H1 (cell line): ENCODE measurements around the gene SMARCA2. TPM values are rescaled to one million over a fixed set of nuclear protein-coding genes. Genes with fewer than 3 reads are reported as not detected.

Experiments
- CTCF ChIA-PET: fragments of 300-600 bp; sonication (Branson Sonifier 250); formaldehyde crosslinking; loops from one replicate; lab custom pipeline; 2021; ENCODE audit not compliant: partially characterized antibody; lab: Charles Lee
- POLR2A ChIA-PET: fragments of 300-600 bp; sonication (Branson Sonifier 250); formaldehyde crosslinking; loops from one replicate; lab custom pipeline; 2021; ENCODE audit warnings: inconsistent platforms; ENCODE audit not compliant: partially characterized antibody; lab: Charles Lee
- DNase-seq, 2 experiments: peaks; one replicate each; pipeline versions ENCODE4 v3.0.0 to v3.0.0-alpha.2; 2010 to 2022; ENCODE audit warnings: low spot score in 2 of 2, low read depth in 1 of 2, mixed read lengths in 1 of 2
- FAIRE-seq: peaks from 2 replicates; lab custom pipeline; 2011; peaks lifted over from hg19 to GRCh38; lab: Jason Lieb, UNC
- H2AFZ ChIP-seq: 2 replicates; pipeline ENCODE4 v1.8.1; 2012; ENCODE audit warnings: low read length, inconsistent platforms
- H2AK5ac ChIP-seq: 2 replicates; pipeline ENCODE4 v1.6.1; 2013; ENCODE audit warnings: low read depth, low read length
- H2BK120ac ChIP-seq: replicated peaks from 2 replicates; pipeline ENCODE3; 2013; ENCODE audit warnings: low read depth, low read length, inconsistent platforms
- H2BK12ac ChIP-seq: 2 replicates; pipeline ENCODE4 v1.6.1; 2013; ENCODE audit warnings: low read depth, low read length
- H2BK15ac ChIP-seq: 2 replicates; pipeline ENCODE4 v1.6.1; 2013; ENCODE audit warnings: low read length
- H2BK20ac ChIP-seq: 2 replicates; pipeline ENCODE4 v1.6.1; 2013; ENCODE audit warnings: low read length
- H2BK5ac ChIP-seq: 2 replicates; pipeline ENCODE4 v1.6.1; 2013; ENCODE audit warnings: low read depth, low read length
- H3K14ac ChIP-seq: 2 replicates; pipeline ENCODE4 v1.6.1; 2013; ENCODE audit warnings: inconsistent platforms; ENCODE audit not compliant: insufficient read length
- H3K18ac ChIP-seq: 2 replicates; pipeline ENCODE4 v1.6.1; 2013; ENCODE audit warnings: low read length; ENCODE audit errors: extremely low read depth
- H3K23ac ChIP-seq: 2 replicates; pipeline ENCODE4 v1.6.1; 2013; ENCODE audit warnings: inconsistent platforms; ENCODE audit not compliant: insufficient read length
- H3K23me2 ChIP-seq: 2 replicates; pipeline ENCODE4 v1.6.1; 2013; ENCODE audit warnings: low read depth, low read length
- H3K27ac ChIP-seq: 2 replicates; pipeline ENCODE4 v1.6.1; 2011; ENCODE audit warnings: low read depth, low read length, inconsistent platforms
- H3K27me3 ChIP-seq, 4 experiments: replicated peaks in 1 of 4; 1 replicate in 1 of 4; 2 replicates in 3 of 4; pipeline versions ENCODE4 v1.6.1 to v1.8.1; 2011 to 2013; ENCODE audit warnings: low read length in 3 of 4, mild to moderate bottlenecking in 3 of 4, inconsistent platforms in 2 of 4, mixed read lengths in 2 of 4, moderate library complexity in 1 of 4; ENCODE audit not compliant: control insufficient read depth in 3 of 4, insufficient read depth in 3 of 4; ENCODE audit errors: extremely low read depth in 1 of 4
- H3K36me3 ChIP-seq, 4 experiments: 2 replicates each; pipeline versions ENCODE4 v1.6.1 to v1.8.1; 2011 to 2013; ENCODE audit warnings: mild to moderate bottlenecking in 4 of 4, low read length in 3 of 4, moderate library complexity in 2 of 4, control low read depth in 1 of 4, inconsistent platforms in 1 of 4; ENCODE audit not compliant: insufficient read depth in 4 of 4, control insufficient read depth in 2 of 4
- H3K4ac ChIP-seq: replicated peaks from 2 replicates; pipeline ENCODE3; 2013; ENCODE audit warnings: low read length, low read depth, mixed read lengths, inconsistent platforms; ENCODE audit not compliant: insufficient read length
- H3K4me1 ChIP-seq, 4 experiments: replicated peaks in 1 of 4; 1 replicate in 1 of 4; 2 replicates in 3 of 4; pipeline versions ENCODE4 v1.6.1 to v1.8.1; 2011 to 2013; ENCODE audit warnings: low read length in 3 of 4, inconsistent platforms in 2 of 4, mixed read lengths in 1 of 4; ENCODE audit not compliant: insufficient read depth in 4 of 4, control insufficient read depth in 3 of 4
- H3K4me2 ChIP-seq, 2 experiments: 2 replicates each; pipeline versions ENCODE4 v1.6.1 to v1.8.1; 2011 to 2013; ENCODE audit warnings: low read depth in 2 of 2, low read length in 2 of 2, control low read depth in 1 of 2, inconsistent platforms in 1 of 2, mild to moderate bottlenecking in 1 of 2; ENCODE audit not compliant: insufficient read depth in 1 of 2
- H3K4me3 ChIP-seq, 4 experiments: fragments of 200-600, 300-600 bp in 1 of 4; sonication (generic), shearing (Covaris generic), sonication (Bioruptor Twin) in 1 of 4; 2 replicates each; pipeline versions ENCODE4 v1.5.1 to v1.8.1; 2011 to 2016; ENCODE audit warnings: low read length in 4 of 4, low read depth in 3 of 4, control low read depth in 2 of 4, inconsistent platforms in 2 of 4, mild to moderate bottlenecking in 2 of 4, mixed read lengths in 1 of 4, moderate library complexity in 1 of 4; ENCODE audit not compliant: insufficient read depth in 2 of 4; ENCODE audit errors: extremely low read depth in 1 of 4
- H3K56ac ChIP-seq: replicated peaks from 2 replicates; pipeline ENCODE3; 2013; ENCODE audit warnings: low read depth, mild to moderate bottlenecking, mixed read lengths, low read length, inconsistent platforms; ENCODE audit not compliant: insufficient read length
- H3K79me1 ChIP-seq: 2 replicates; pipeline ENCODE4 v1.6.1; 2013; ENCODE audit warnings: low read depth, low read length, control low read depth
- H3K79me2 ChIP-seq, 2 experiments: 2 replicates each; pipeline versions ENCODE4 v1.6.1 to v1.8.1; 2012 to 2013; ENCODE audit warnings: low read length in 2 of 2, mild to moderate bottlenecking in 2 of 2, inconsistent platforms in 1 of 2; ENCODE audit not compliant: insufficient read depth in 2 of 2, control insufficient read depth in 1 of 2
- H3K9ac ChIP-seq, 4 experiments: replicated peaks in 1 of 4; 1 replicate in 1 of 4; 2 replicates in 3 of 4; pipeline versions ENCODE4 v1.6.1 to v1.8.1; 2011 to 2013; ENCODE audit warnings: low read depth in 3 of 4, low read length in 3 of 4, control low read depth in 2 of 4, mild to moderate bottlenecking in 2 of 4, moderate library complexity in 2 of 4, inconsistent platforms in 1 of 4; ENCODE audit errors: extremely low read depth in 1 of 4
- H3K9me3 ChIP-seq, 2 experiments: 2 replicates each; pipeline versions ENCODE4 v1.6.1 to v1.8.1; 2012 to 2013; ENCODE audit warnings: mild to moderate bottlenecking in 2 of 2, moderate library complexity in 2 of 2, control low read depth in 1 of 2, inconsistent platforms in 1 of 2, low read depth in 1 of 2, low read length in 1 of 2, mixed read lengths in 1 of 2; ENCODE audit not compliant: insufficient read depth in 2 of 2
- H4K20me1 ChIP-seq, 2 experiments: replicated peaks in 1 of 2; 2 replicates each; pipeline versions ENCODE3 to v1.8.1; 2011 to 2013; ENCODE audit warnings: inconsistent platforms in 2 of 2, low read length in 2 of 2, mild to moderate bottlenecking in 1 of 2; ENCODE audit not compliant: insufficient read depth in 2 of 2, control insufficient read depth in 1 of 2
- H4K5ac ChIP-seq: 2 replicates; pipeline ENCODE4 v1.6.1; 2013; ENCODE audit warnings: low read length, low read depth, mixed read lengths, inconsistent platforms; ENCODE audit not compliant: insufficient read length
- H4K8ac ChIP-seq: 2 replicates; pipeline ENCODE4 v1.8.0; 2013; ENCODE audit warnings: mild to moderate bottlenecking, moderate library complexity, low read length, inconsistent platforms; ENCODE audit not compliant: insufficient read depth; ENCODE audit errors: extremely low read depth
- H4K91ac ChIP-seq: replicated peaks from 2 replicates; pipeline ENCODE3; 2013; ENCODE audit warnings: low read length, mixed read lengths, inconsistent platforms; ENCODE audit not compliant: insufficient read length
- CREB1 ChIP-seq: IDR thresholded peaks from 2 replicates; pipeline ENCODE4 v1.6.1; 2012; ENCODE audit warnings: inconsistent platforms
- MAFK ChIP-seq: IDR thresholded peaks from 2 replicates; pipeline ENCODE4 v1.6.1; 2012; ENCODE audit warnings: low read depth, mild to moderate bottlenecking, improper control_type of control experiment, low read length
- POLR2A ChIP-seq, 2 experiments: IDR thresholded peaks; 1 replicate in 1 of 2; 2 replicates in 1 of 2; pipeline ENCODE4 v1.6.1; 2011; ENCODE audit warnings: low read depth in 2 of 2, low read length in 2 of 2, mild to moderate bottlenecking in 2 of 2; ENCODE audit errors: control extremely low read depth in 1 of 2
- POU5F1 ChIP-seq: IDR thresholded peaks from 2 replicates; pipeline ENCODE4 v1.6.1; 2011; ENCODE audit warnings: low read depth, mild to moderate bottlenecking, low read length, moderate library complexity
- RNF2 ChIP-seq: fragments of 200-900, 300-1000 bp; sonication (generic); IDR thresholded peaks from 2 replicates; pipeline ENCODE4 v1.7.1; 2016; ENCODE audit warnings: borderline replicate concordance, low read depth, mild to moderate bottlenecking, antibody characterized with exemption, low read length; ENCODE audit not compliant: poor library complexity, severe bottlenecking; ENCODE audit errors: missing control alignments
- SAP30 ChIP-seq: fragments of 300-600 bp; sonication (generic); IDR thresholded peaks from 2 replicates; pipeline ENCODE4 v1.7.1; 2012; ENCODE audit warnings: low read length, moderate library complexity, mild to moderate bottlenecking, inconsistent platforms; ENCODE audit not compliant: insufficient read depth, insufficient replicate concordance
- SIX5 ChIP-seq: IDR thresholded peaks from 2 replicates; pipeline ENCODE4 v1.6.1; 2011; ENCODE audit warnings: mild to moderate bottlenecking, low read depth, low read length
- TAF1 ChIP-seq: IDR thresholded peaks from 2 replicates; pipeline ENCODE4 v1.6.1; 2011; ENCODE audit warnings: mild to moderate bottlenecking, low read depth, low read length
- TEAD4 ChIP-seq: IDR thresholded peaks from 2 replicates; pipeline ENCODE4 v1.6.1; 2012; ENCODE audit warnings: low read depth, low read length, inconsistent platforms, mixed read lengths
- WGBS, 2 experiments: shearing (Covaris generic) in 1 of 2; methylation state at CpG; one replicate each; pipeline versions ENCODE4 v1.1.6 to v1.1.7; 2013 to 2015; ENCODE audit warnings: low lambda C conversion rate in 2 of 2, mixed read lengths in 2 of 2, inconsistent platforms in 1 of 2, low coverage in 1 of 2, missing lambda C conversion rate in 1 of 2; ENCODE audit not compliant: insufficient replicate concordance in 2 of 2, insufficient coverage in 1 of 2, insufficient read length in 1 of 2; ENCODE audit errors: extremely low coverage in 1 of 2, missing lambda C conversion rate in 1 of 2; 5-methylcytosine and 5-hydroxymethylcytosine counted together
- polyA plus RNA-seq, 7 experiments: library from polyadenylated mRNA; depleted of rRNA in 3 of 7; stranded (reverse) in 5 of 7; unstranded in 2 of 7; fragments of >200 nt in 5 of 7; fragments of 200-250 nt in 2 of 7; gene quantifications; 1 replicate in 5 of 7; 2 replicates in 1 of 7; 4 replicates in 1 of 7; pipeline versions ENCODE4 v1.2.1 to v1.2.3, GENCODE V29; 2011 to 2013; ENCODE audit warnings: missing spikeins in 2 of 7, mixed read lengths in 2 of 7
- total RNA-seq: library from RNA; stranded (reverse); fragmentation: NEBNext Ultra II Directional; extraction: Animal tissue kit (Norgen Biotek cat#: 25700); gene quantifications from 2 replicates; pipeline ENCODE4 v1.2.1, GENCODE V29; 2021
- TF ChIP-seq, protein P1 (sequence below), 3 experiments: IDR thresholded peaks; 1 replicate in 2 of 3; 2 replicates in 1 of 3; pipeline versions ENCODE4 v1.5.1 to v1.6.1; 2011; ENCODE audit warnings: low read length in 3 of 3, mild to moderate bottlenecking in 3 of 3, inconsistent platforms in 2 of 3, low read depth in 1 of 3, moderate library complexity in 1 of 3; ENCODE audit not compliant: insufficient read depth in 1 of 3; ENCODE audit errors: control extremely low read depth in 1 of 3
- TF ChIP-seq, protein P2 (sequence below): IDR thresholded peaks from 2 replicates; pipeline ENCODE4 v1.6.1; 2012; ENCODE audit warnings: inconsistent platforms

The SMARCA2 gene
- total and polyA plus RNA-seq, 2 of the 8 experiments (the other 6 are each of a cell fraction or from before 2014, with no cell fraction given) = 6.3 to 21.7 TPM

DNA sequence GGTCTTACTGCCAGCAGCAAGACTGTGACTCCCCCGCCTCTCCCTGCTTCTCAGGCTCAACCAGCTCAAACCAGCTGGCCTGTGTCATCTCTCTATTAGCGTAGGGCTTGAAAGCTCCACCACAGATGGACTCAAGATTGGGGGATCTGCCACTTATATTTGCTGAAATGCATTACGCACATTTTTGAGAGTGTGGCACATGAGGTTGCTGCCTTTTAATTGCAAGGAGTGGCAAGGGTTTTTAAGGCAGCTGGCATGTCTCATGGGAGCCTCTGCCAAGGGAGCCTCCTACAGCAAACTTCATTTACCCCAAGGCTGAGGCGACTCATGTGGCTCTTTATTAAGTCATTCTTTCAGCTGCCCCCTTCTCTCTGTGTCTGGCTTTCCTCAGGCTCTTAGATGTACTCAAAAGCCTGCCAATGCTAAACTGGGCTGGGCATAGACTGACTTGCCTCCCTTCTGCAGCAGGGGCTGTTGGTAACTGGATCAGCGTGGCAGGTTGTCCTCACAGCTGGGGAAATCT is 219.3 kb downstream of the SMARCA2 start:
- no peak overlapping the region for H3K9ac ChIP-seq
- DNase-seq (no peak), FAIRE-seq (no peak)
- H3K27me3 ChIP-seq = no peaks in the 10 kb centered on the region
- no peak overlapping the region for H3K27ac ChIP-seq
- H3K56ac ChIP-seq = no peak overlapping the region
- no peak overlapping the region for H2BK120ac ChIP-seq
- H3K4me3 ChIP-seq = no peak overlapping the region
- H3K36me3 ChIP-seq = no peaks in the 10 kb centered on the region
- H4K20me1 ChIP-seq = no peaks in the 10 kb centered on the region
- H4K8ac ChIP-seq = no peak overlapping the region
- no peak overlapping the region; the same call in 1 of the 2 replicates for H2BK20ac ChIP-seq
- peak overlapping the region; percentile 20 for H2BK12ac ChIP-seq
- H3K9me3 ChIP-seq = peaks cover 0 to 2% of the 10 kb centered on the region in 2 experiments; a peak in 1 of 4 replicates
- H3K18ac ChIP-seq = no peak overlapping the region; the same call in 1 of the 2 replicates
- 0 out of 2 replicates have a peak overlapping the region, but pooled peaks have one; percentile 7 for H2AFZ ChIP-seq
- no peaks in the 10 kb centered on the region for H3K23me2 ChIP-seq
- no peak overlapping the region for H3K4me2 ChIP-seq
- POLR2A ChIA-PET = no interaction called here
- H2BK5ac ChIP-seq = no peak overlapping the region
- H4K5ac ChIP-seq = no peak overlapping the region
- 86% methylated on average over 5 of the region's 5 CpGs; no CpG with 5 or more reads in 1 of the 2 experiments for WGBS, 2 experiments
- H2BK15ac ChIP-seq = no peak overlapping the region
- no peaks in the 10 kb centered on the region for H3K4me1 ChIP-seq
- no peaks in the 10 kb centered on the region for H3K79me1 ChIP-seq
- CTCF ChIA-PET = interaction anchor here (1.0 to 1.9 kb wide), 8 partner anchors 8 to 131 kb away, joined by 3 to 7 read pairs (median 3); no protein-coding TSS in a partner anchor
- no peak overlapping the region for H2AK5ac ChIP-seq
- H3K23ac ChIP-seq = no peak overlapping the region
- no peaks in the 10 kb centered on the region for H3K79me2 ChIP-seq
- H4K91ac ChIP-seq = no peak overlapping the region
- H3K4ac ChIP-seq = no peak overlapping the region
- no peak overlapping the region for H3K14ac ChIP-seq
- TF ChIP-seq, protein P1, sequence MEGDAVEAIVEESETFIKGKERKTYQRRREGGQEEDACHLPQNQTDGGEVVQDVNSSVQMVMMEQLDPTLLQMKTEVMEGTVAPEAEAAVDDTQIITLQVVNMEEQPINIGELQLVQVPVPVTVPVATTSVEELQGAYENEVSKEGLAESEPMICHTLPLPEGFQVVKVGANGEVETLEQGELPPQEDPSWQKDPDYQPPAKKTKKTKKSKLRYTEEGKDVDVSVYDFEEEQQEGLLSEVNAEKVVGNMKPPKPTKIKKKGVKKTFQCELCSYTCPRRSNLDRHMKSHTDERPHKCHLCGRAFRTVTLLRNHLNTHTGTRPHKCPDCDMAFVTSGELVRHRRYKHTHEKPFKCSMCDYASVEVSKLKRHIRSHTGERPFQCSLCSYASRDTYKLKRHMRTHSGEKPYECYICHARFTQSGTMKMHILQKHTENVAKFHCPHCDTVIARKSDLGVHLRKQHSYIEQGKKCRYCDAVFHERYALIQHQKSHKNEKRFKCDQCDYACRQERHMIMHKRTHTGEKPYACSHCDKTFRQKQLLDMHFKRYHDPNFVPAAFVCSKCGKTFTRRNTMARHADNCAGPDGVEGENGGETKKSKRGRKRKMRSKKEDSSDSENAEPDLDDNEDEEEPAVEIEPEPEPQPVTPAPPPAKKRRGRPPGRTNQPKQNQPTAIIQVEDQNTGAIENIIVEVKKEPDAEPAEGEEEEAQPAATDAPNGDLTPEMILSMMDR (IDR thresholded peaks at IDR 0.05; ENCODE audit: control extremely low read depth in 1 of 3, insufficient read depth in 1 of 3, low read depth in 1 of 3, low read length in 3 of 3) = no peak
- TF ChIP-seq POU5F1 (no peak), SAP30 (no peak), CREB1 (no peak), POLR2A (IDR thresholded peaks at IDR 0.05; ENCODE audit: control extremely low read depth in 1 of 2, low read depth in 2 of 2, low read length in 2 of 2) (no peak), SIX5 (no peak), RNF2 (no peak), TAF1 (no peak), TEAD4 (no peak), MAFK (no peak)
- TF ChIP-seq, protein P2, sequence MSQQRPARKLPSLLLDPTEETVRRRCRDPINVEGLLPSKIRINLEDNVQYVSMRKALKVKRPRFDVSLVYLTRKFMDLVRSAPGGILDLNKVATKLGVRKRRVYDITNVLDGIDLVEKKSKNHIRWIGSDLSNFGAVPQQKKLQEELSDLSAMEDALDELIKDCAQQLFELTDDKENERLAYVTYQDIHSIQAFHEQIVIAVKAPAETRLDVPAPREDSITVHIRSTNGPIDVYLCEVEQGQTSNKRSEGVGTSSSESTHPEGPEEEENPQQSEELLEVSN = no peak
